Erythroblast (primary cell): ENCODE measurements around the gene GMDS.

Experiments
- GATA1 ChIP-seq: IDR thresholded peaks from 2 replicates; pipeline ENCODE4 v1.6.1; 2011; ENCODE audit warnings: low read depth, mild to moderate bottlenecking, control low read depth, low read length, moderate library complexity
- POLR2A ChIP-seq: IDR thresholded peaks from 2 replicates; pipeline ENCODE4 v1.6.1; 2011; ENCODE audit warnings: mild to moderate bottlenecking, low read length

DNA sequence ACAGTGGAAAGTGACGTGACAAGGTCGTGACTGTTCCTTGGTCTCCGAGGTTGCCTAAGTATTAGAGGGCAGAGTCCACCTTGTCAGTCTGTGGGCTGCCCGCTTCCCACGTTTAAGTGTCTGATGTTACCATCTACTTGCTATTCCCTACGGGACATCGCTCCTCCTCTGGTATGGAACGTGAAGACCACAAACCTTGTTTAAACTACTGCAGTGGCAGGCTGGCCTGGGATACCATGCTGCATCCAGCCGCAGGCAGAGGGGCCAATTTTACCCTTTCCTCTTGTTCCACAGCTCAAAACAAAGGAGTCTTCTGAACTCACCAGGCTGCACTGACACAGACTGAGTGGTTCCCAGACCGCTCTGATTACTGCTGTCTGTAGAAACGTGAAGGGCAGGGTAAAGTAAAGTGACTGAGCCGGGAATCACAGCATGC is 359.8 kb downstream of the GMDS start:
- TF ChIP-seq POLR2A (no peak), GATA1 (no peak)
